GM18909 (cell line): ENCODE results near the gene DNAJB14.

Experiments
- ATAC-seq: cut with Tn5 transposase; IDR thresholded peaks from one replicate; pipeline ENCODE4 v1.9.1; 2021; ENCODE audit warnings: mild to moderate bottlenecking; ENCODE audit not compliant: unreplicated experiment, poor library complexity

Gene DNAJB14

DNA sequence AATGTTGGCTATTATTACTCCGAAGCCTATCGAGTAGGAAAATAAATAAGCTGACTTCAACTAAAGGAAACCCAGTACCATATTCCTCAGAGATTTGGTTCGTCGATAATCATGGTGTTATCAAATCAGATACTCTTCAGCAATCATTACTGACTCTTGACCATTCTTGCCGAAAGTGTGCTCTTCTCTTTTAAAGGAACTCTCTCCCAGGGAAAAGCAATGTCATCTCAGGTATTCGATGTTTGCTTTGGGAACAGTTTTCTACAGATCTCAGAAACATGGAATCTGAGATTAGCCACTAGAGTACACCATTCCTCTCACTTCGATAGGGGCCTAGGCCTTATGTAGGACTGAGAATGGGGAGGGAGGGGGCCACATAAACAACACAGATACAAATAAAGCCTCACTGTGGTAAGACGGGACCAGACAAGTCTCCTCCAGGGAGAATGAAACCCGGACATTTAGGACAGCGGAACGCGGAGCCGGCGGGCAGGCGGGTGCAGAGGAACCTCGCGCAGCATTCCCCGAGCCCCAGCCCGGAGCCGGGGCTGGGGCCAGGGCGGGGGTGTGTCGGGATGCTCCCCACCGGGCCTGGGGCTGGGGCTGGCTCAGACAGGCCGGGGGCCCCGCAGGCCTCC, 581 bp downstream of the DNAJB14 start:
- ATAC-seq, result peak; percentile 4

DNA sequence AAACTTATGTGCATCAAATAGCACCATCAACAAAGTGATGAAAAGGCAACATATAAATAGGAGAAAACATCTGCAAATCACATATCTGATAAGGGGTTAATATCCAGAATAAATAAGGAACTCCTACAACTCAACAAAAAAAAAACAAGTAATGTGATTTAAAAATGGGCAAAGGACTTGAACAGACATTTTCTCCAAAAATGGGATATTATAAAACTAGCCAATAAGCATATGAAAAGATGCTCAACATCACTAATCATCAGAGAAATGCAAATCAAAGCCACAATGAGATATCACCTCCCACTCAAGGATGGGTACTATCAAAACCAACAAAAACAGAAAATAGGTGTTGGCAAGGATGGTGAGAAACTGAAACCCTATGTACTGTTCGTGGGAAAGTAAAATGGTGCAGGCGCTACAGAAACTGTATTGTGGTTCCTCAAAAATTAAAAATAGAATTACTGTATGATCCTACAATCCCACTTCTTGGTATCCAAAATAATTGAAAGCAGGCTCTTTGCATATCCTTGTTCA, 2.4 kb downstream of the DNAJB14 start:
- no peak for ATAC-seq

DNA sequence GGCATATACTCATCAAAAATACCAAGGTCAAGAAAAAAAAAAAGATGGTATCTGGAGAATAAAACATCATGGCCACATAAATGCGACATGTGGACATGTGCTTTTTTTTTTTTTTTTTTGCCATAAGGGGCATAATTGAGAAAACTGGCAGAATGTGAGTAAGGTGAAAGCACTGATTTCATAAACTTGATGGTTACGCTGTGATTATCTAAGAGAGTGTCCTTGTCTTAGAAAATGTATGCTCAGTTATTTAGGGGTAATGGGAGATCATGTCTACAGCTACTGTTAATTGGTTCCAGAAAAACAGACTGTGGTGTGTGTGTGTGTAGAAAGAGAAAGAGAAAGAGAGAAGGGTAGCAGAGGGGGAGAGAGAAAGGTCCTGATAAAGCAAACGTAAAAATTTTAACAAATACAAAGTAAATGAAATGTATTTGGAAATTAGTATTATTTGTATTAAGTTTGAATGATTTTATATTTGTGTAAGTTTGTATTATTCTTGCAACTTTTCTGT, 8.1 kb downstream of the DNAJB14 start:
- ATAC-seq, result no peak

DNA sequence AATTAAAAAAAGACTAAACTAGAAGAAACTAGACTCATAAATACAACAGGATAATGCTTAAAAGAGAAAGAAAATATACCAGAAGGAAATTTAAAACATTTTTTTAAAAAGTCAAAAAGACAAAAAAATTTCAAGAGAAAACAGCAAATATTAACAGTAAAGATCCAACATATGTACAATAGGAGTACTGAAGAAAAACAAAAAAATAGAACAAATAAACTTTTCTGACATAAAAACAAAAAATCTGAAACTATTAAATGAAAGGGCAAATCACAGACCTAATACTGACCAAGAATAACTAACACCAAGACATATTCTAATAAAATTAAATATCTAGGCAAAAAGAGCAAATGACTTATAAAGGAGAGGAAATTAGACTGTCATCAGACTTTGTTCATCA, 11.5 kb downstream of the DNAJB14 start:
- no peak for ATAC-seq

DNA sequence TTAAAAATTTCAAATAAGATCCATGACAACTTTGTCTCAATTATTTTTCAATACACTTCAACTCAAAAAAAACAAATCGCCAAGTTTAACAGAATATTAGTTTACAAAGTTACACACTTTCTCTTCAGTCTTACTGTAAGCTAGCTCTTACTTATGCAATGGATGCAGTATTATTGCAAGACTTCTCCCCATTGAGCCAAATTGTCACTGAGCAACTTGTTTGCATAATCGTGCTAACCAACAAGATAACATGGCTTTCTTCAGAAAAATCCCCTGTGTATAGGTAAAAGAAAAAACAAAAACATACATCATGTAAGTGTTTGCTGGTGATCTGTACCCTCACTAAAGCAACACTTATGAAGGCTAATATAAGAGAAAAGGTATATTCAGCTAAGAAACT, 18.9 kb downstream of the DNAJB14 start:
- ATAC-seq, result no peak

DNA sequence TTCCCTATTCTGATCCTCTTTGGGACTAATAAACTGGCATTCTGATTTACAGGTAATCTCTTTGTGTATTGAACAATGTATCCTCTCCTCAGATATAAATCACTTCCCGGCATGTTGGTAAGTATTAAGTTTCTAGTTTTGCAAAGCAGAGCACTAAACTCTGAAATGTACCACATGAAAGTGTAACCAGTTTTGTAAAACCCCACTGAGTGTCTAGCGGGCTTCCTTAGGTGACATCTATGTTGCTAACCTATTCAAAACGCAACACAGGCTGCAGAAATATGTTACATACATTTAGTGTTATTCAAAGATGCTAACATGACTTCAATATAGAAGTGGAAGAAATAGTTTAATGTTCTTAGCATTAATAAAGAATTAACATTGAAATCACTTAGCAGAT, 25.2 kb downstream of the DNAJB14 start:
- no peak for ATAC-seq

DNA sequence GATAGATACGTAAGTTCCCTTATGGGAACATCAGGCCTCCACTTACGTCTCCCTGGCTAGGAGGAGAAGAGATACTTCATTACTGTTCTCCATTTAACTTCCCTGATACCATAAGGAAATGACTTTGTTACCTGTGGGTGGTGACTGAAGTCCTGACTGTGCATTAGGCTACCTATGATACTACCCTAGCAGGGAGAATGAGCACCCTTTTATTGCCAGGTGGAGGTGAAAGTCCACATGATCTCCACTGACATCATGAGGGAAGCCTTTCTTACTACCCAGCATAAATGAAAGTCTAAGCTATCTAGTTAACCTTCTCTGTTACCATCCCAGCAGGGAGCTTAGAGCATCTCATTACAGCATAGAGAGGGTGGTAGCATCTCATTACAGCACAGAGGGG, 27.8 kb downstream of the DNAJB14 start:
- no peak for ATAC-seq

DNA sequence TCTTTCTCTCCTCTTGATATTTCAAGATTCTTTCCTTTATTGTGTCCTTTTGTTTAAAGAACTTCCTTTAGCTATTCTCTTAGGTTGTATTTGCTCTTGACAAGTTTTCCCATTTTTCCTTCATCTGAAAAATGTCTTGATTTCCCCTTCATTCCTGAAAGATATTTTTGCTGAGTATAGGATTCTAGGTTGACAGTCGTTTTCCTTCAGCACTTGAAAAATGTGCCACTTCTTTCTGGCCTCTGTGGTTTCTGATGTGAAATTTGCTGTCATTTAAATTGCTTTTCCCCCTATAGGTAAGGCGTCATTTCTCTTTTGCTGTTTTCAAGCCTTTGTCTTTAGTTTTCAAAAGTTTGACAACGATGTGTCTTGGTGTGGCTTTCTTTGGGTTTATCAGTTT, 28.8 kb downstream of the DNAJB14 start:
- no peak for ATAC-seq

DNA sequence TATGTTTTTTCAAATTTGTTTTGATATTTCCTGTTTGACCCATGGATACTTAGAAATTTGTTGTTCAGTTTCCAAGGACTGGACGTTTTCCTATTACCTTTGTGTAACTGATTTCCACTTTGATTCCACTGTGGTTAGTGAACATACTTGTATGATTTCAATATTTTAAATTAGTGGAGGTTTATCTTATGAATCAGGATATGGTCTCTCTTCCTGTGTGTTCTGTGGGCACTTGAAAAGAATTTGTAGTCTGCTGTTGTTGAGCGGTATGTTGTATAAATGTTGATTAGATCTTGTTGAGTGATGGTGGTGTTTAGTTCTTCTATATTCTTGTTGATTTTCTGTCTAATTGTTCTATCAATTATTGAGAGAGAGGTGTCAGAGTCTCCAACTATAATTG, 31.0 kb downstream of the DNAJB14 start:
- no peak for ATAC-seq

DNA sequence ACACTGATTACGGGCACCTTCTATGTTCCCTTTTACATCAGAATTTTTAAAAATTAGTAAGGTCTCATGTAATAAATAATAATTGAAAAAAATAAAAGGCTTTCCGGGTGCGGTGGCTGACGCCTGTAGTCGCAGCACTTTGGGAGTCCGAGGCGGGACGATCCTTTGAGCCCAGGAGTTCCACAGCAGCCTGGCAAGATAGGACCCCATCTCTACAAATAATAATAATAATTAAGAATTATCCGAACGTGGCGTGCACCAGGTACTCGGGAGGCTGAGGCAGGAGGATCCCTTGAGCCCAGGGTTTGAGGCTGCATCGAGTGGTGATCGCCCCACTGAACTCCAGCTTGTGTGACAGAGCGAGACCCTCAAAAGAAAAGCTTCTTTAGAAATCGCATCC, 51.4 kb downstream of the DNAJB14 start:
- no peak for ATAC-seq

DNA sequence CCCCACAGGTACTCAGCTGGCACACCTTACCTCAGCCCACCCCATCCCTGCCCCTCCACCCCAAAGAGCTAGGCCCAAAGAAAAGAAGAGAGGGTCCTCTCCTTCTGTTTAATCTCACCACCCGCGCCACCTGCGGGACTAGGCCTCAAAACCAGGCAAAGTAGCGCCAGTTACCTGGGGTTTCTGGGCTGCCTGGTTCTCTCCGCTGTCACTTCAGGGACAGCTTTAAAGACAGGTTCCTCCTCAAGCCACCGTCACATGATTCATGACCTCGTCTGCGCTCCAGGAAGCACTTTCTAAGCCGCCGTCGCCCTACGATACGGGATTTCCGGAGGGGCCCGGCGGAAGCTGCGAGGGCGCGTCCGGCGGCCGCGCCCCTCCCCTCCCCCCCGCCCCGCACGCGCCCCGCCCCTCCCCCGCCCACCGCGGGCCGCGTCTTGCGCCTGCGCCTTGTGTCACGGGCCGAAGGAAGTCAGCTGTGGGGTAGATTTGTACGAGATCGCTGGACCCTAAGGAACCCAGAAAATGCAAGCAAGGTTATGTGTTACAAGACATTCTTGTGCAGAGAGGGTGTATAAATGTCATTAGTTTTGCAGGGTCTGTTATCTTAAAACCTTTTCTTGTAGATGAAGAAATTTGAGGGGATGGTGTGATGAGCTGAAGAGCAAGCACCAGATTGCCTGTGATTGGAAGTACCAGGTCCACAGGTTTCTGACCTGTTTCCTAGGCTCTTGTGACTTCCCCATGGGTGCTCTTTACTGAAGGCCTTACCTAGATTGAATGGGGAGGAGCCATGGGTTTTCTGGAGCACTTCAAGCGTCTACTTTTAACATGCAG, 52.0 kb downstream of the DNAJB14 start, which contains the start of gene LAMTOR3:
Gene LAMTOR3 (minus strand): TSS at position 267 of the 837 bp plus-strand sequence. CDS start 464 bp downstream, outside the sequence.
- peak; percentile 100 for ATAC-seq

DNA sequence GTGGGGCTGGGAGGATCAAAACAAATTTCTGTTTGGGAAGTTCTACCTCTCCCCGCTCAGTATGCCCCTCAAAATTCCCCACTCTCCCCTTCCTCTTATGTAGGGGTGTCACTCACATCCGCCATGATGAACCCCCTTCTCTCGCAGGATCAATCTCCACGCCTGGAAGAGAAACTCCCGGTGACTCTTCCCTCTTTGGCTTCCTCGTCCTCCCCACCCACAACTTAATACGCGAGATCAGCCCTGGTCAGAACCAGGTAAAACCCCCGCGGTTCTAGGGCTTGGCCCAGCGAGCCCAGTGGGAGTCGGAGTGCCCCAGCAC, 52.6 kb downstream of the DNAJB14 start:
- ATAC-seq, result no peak

DNA sequence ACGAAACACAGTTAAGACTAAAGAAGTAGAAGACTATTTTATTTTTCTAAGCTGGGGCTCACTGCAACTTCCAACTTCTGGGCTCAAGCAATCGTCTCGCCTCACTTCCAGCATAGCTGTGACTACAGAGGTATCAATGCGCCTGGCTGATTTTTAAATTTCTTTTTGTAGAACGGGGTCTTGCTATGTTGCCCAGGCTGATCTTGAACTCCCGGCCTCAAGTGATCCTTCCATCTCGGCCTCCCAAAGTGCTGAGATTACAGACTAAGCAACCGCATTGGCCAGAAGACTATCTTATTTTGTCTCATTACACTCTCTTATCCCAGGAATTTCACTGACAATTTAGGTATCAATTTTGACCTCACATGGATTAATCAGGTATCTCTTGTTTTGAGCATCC, 53.4 kb downstream of the DNAJB14 start:
- ATAC-seq, result no peak

DNA sequence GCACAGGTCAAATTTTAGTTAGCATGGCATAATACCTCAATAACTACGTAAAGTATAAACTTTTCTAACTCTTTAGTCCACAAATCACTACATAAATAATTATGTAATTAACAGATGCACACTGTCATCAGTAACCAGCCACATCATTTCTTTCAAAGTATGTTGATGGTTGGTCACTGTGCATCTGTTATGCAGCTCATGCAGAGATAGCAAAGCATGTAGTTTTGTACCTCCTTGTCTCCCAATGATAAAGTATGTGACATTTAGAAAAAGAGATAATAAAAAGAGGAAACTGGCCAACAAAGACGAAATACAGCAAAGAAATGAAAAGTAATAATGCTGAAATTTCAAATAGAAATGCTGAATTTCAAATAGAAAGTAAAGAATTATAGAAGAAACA, 55.1 kb downstream of the DNAJB14 start:
- ATAC-seq, result no peak

DNA sequence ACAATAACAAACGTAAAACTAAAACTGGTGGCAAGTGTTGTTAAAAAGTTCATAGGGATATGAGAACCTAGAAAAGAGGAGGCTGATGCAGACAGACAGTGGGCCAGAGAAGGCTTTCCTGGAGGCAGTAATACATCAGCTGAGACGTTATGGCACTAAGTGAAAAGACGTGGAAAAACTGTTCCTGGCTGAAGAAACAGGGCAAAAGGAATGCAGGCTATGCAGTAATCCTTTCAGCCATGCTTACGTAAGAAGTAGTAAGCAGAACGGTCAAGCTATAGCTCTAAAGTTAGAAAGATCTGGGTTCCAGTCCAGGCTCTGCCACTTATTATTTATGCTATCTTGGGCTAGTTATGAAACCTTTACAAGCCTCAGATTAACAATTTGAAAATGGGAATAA, 58.6 kb downstream of the DNAJB14 start:
- no peak for ATAC-seq

DNA sequence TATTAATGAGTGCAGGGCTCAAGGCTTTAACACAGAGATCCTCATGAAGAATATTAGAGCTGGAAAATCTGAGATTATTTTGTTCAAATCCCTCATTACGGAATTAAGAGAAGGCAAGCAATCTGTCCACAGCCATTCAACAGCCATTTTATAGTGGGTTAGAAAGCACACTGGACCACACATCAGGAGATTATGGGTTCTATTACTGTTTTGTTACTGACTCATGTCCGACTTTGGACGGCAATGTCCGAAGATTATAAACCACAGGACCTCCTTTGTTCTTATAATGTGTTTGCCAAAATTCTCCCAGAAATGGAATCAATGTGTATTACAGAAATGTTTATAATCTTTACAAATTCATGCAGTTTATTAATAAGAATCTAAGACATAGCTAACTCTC, 60.3 kb downstream of the DNAJB14 start:
- no peak for ATAC-seq

DNA sequence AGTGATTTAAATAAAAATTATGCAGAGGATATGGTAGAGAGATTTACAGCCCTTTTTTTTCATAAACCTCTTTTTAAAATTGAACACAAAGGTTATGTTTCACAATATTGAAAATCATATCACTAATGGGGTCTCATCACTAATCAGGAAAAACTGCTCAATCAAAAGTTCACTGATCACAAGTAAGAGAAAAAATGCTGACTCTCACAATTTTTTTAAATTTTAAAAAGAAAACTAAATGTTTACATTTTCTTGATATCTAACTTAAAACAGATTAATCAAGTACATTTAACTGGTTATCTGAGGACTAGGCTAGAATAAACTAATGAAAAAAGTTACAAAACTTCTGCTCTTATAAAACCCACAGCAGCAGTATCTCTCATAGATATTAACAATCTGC, 60.7 kb downstream of the DNAJB14 start:
- ATAC-seq, result no peak

DNA sequence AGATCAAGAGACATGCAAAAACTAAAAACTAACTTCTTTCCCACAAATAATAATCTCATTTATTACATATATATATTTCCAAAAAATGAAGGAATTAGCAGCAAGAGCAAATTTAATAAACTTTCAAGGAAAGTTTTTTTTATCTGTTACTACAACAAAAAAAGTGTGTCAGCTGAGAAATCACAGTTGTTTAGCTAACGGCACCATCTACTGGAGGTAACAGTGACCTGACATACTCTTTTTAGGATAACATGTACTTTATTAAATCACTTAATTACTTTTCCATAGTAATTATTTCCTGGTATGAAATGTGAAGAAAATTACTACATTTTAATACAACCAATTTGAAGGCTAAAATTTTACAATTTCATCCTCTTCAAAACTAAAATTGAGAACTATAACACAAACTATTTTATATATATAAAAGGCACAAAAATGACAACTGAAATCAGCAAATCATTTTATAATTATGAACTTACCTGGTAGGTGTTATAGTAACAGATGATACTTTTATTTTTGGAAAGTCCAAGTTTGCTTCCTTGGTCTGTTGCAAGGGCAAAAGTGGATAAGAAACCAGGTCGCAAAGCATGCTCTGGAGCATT, 61.3 kb downstream of the DNAJB14 start:
- ATAC-seq, result peak; percentile 58

DNA sequence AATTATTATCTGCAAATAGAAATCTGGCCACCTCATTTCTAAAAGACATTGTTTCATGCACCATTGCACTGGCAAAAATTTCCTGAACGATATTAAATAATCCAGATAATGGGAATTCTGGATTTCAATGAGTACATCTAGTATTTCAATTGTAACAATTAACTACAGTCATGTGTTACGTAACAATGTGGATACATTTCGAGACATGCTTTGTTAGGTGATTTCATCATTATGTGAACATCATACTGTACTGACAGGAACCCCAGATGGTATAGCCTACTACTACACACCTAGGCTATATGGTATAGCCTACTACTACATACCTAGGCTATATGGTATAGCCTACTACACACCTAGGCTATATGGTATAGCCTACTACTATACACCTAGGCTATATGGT, 67.0 kb downstream of the DNAJB14 start:
- ATAC-seq, result no peak

DNA sequence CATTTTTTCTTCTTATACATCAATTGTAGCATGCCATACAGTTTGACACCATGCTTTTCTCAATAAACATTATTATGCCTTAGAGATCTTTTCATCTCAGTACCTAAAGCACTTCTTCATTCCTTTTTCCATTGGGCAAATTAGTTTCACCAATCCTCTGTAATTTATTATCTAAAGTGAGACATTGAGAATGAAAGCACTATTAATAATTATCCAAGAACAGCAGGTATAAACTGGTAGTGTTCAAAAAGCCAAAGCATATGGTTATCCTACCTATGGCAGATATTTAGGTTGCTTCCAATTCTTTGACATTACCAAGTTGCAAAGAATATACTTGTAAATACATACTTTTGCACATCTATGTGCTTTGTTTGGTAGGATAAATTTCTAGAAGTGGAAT, 67.8 kb downstream of the DNAJB14 start:
- ATAC-seq, result peak; percentile 69

DNA sequence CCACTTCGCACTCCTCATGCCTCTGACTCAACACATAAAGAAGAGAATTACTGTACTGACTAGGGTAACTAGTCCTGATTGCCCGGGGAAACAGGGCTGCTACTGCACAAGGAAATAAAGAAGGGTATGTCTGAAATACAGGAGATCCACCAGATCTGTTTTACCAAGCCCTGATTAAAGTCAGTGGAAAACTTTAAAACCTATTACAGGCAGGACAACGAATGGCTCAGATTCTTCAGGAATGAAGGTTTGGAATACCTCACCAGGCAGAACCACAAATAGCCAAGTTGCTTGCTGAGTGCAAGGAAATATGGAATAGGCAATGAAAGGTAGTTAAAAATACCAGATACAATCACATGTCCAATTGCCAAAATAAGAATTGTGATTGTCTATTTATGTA, 69.5 kb downstream of the DNAJB14 start:
- ATAC-seq, result no peak
